Prostate gland (tissue), 2 donors: ENCODE results near the gene KRTAP2-3.

Experiments
- CTCF ChIP-seq, 4 experiments: fragments of 200-600 bp in 2 of 4; fragments of 450-650 bp in 2 of 4; sonication (generic) in 2 of 4; IDR thresholded peaks; 1 replicate in 3 of 4; 2 replicates in 1 of 4; pipeline ENCODE4 v1.5.1; 2016 to 2019; ENCODE audit warnings: antibody characterized with exemption in 4 of 4, mild to moderate bottlenecking in 2 of 4, moderate library complexity in 2 of 4
- POLR2A ChIP-seq: fragments of 450-650 bp; IDR thresholded peaks from one replicate; pipeline ENCODE4 v1.6.1; 2016; ENCODE audit warnings: antibody characterized with exemption, mild to moderate bottlenecking
- POLR2AphosphoS5 ChIP-seq: sonication (generic); formaldehyde crosslinking; IDR thresholded peaks from one replicate; pipeline ENCODE4 v1.6.1; 2017; ENCODE audit warnings: antibody characterized with exemption

GRCh38 chr17:41098042-41098441 lies 38.1 kb upstream of the KRTAP2-3 start, which contains the start of gene KRTAP4-8:
- TF ChIP-seq CTCF (IDR thresholded peaks at IDR 0.05), result no peak
- no peak for TF ChIP-seq POLR2AphosphoS5
- no peak for TF ChIP-seq POLR2A
